ENCODE data around the gene CYP4A22.

CYP4A22 gene

DNA sequence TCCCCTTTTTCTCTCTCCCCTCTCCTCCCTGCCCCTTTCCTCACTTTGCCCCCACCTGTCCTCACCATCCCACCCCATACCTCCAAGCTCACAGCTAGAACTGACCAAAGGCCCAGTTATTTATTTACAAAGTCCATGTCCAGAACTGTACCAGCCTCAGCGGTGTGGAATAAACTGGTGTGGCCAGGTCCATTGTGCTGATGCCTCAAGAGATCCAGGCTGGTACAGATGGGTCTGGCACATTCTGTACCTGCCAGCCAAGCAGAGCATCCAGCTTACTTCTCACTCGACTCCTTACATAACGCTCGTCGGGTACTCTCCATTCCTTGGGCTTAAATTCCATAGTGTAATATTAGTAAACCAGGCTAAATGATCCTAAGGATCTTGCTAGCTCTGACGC, 40.8 kb downstream of the CYP4A22 start:
- TF ChIP-seq, protein P1, sequence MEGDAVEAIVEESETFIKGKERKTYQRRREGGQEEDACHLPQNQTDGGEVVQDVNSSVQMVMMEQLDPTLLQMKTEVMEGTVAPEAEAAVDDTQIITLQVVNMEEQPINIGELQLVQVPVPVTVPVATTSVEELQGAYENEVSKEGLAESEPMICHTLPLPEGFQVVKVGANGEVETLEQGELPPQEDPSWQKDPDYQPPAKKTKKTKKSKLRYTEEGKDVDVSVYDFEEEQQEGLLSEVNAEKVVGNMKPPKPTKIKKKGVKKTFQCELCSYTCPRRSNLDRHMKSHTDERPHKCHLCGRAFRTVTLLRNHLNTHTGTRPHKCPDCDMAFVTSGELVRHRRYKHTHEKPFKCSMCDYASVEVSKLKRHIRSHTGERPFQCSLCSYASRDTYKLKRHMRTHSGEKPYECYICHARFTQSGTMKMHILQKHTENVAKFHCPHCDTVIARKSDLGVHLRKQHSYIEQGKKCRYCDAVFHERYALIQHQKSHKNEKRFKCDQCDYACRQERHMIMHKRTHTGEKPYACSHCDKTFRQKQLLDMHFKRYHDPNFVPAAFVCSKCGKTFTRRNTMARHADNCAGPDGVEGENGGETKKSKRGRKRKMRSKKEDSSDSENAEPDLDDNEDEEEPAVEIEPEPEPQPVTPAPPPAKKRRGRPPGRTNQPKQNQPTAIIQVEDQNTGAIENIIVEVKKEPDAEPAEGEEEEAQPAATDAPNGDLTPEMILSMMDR (IDR thresholded peaks at IDR 0.05; ENCODE audit: low read depth, low read length, missing control alignments): no peak
- H3K4me3 ChIP-seq (ENCODE audit: low read depth, low read length): no peak overlapping the region
- DNase-seq (ENCODE audit: low read depth): no peak

DNA sequence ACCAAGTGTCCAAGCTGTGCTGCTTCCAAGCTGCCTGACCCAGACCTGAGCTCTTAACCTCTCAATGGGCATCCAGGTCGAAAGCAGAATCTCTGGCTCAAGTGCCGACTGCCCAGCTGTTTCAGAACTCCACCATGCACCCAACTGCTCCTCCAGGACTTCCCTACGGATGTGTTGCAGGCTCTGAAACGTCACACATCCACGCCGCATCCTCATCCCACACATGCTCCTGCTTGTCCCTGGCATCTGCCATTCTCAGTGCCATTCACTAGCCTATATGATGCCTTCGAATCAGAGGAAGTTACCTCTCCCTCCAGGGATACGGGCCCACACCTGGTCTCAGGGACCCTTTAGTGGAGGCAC, 41.4 kb downstream of the CYP4A22 start:
- H3K4me3 ChIP-seq (ENCODE audit: low read depth, low read length): peak overlapping the region; percentile 59
- TF ChIP-seq, protein P1 (IDR thresholded peaks at IDR 0.05; ENCODE audit: low read depth, low read length, missing control alignments): no peak
- no peak for DNase-seq (ENCODE audit: low read depth)

DNA sequence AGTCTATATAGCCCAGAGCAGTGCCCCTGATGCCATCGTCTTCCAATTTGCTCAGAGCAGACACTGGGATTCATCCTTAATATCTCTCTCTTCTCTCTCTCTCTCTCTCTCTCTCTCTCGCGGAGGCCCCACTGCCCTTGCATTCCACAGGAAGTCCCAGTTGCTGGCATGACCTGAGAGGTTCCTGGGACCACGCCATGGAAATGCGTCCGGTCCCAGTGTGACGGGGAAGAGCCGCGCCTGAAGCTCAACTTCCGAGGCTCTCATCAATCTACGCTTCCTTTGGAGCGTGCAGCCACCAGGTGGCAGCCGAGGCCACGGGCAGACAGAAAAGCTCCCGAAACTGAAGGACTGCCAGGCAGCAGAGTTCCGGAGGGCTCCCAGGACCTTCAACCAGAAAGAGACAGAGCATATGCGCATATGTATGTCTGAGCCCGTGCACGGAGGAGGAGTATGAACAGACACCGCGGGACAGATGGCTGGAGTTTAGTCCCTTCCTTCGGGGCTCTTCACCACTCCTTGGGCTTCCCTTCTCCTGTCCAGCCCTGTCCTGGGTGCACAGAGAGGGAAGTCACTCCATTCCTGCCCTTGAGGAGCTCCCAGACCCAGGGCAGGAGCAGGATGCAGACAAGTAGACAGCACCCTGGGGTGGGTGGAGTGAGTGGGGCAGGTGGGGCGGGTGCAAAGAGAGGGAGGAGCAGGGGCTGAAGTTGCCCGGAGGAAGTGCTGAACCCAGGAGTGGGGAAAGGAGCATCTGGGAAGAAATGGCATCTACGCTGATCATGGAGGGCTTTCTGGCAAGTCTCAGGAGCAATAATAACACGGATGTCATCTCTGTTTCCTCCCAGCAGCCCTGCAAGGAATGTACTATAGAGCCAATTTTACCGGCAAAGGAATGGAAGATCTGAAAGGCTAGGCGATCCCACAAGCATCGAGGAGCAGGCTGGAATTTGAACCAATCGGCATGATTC, 42.1 kb downstream of the CYP4A22 start:
- DNase-seq (ENCODE audit: low read depth): peak; percentile 59
- TF ChIP-seq, protein P1 (IDR thresholded peaks at IDR 0.05; ENCODE audit: low read depth, low read length, missing control alignments): peak; percentile 95
- H3K4me3 ChIP-seq (ENCODE audit: low read depth, low read length): peak overlapping the region; percentile 59

DNA sequence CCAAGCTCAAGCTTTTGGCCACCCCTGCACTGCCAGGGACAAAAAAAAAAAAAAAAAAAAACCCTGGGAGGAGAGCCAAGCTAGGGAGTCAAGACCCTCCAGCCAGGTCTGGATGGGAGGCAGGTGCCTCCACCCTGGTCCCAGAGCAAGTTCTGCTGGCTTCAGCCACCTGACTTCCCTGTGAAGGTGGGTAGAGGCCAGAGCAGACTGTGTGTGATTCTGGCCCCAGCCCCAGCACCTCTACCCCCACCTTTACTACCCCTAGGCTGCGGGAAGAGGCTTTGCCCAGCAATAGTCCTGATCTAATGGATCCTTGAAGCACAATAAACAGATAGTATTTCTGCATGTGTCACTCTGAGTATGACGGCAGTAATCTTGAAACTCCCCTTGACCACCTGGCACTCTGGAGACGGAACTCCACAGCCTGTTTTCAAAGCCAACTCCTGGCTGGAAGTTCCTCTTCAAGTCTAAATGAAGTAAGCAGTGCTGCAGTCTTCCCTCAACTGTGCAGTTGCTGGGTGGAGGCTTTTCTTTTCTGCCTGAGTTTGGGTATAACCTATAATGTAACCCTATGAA, 42.8 kb downstream of the CYP4A22 start:
- DNase-seq (ENCODE audit: low read depth): no peak
- TF ChIP-seq, protein P1 (IDR thresholded peaks at IDR 0.05; ENCODE audit: low read depth, low read length, missing control alignments): no peak
- H3K4me3 ChIP-seq (ENCODE audit: low read depth, low read length): no peak overlapping the region

DNA sequence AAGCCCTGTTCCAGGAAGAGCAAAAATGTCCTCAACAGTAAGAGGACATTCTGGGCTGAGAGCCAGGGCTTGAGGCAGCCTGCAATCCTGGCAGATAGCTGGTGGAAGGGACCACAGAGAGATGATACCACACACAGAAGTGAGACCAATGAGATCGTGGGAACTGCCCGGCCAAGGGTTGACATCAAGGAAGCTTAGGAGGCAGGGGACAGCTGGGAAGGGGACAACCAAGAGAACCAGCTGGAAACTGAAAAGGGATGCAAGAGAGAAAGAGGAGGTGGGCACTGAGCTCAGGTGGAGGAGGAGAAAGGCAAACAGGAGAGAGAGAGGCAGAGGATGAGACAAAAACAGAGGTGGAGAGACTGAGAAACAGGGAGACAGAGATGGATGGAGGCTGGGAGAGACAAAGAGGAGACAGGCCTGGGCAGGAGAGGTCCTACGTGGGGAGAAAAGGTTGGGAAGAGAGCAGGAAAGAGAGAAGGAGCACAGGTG, 43.4 kb downstream of the CYP4A22 start:
- H3K4me3 ChIP-seq (ENCODE audit: low read depth, low read length): no peak overlapping the region
- TF ChIP-seq, protein P1 (IDR thresholded peaks at IDR 0.05; ENCODE audit: low read depth, low read length, missing control alignments): no peak
- DNase-seq (ENCODE audit: low read depth): no peak

DNA sequence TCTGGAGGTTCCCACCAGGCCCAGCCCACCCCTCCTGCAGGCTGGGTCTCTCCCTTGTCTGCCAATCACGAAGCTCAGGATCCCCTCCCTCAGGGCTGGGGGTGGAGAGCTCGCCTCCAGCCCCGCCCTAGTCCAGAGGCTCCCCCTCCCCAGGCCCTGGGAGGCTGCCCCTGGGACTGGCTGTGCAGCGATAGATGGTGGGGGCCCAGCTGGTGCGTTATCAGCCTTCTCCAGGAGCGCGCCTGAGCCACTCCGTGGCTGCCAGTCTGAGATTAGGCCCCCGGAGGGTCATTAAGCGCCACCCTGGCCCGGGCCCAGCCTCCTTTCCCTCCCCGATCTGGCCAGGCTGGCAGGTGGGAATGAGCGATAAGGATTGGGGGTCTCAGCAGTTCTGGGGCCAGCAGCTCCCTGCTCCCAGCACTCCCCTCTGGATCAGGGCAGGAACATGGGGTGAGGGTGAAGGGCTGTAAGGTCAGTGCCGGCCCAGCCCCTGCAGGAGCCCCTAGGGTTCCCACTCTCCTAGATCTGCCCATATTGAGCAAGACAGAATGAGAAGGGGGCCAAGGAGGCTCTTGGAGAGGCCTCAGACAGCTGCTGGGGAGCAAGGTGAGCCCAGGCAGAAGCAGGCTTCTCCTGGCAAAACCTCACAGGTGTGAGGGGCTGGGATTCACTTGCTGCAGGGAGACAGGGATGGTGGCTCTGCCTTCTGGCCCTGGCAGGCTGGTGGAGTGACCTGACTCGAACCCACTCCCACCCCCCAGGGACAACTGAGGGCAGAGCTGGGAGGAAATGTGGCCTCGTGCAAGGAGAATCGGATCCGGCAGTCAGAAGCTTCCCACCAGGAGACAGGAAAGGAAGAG, 44.1 kb downstream of the CYP4A22 start:
- H3K4me3 ChIP-seq (ENCODE audit: low read depth, low read length): no peak overlapping the region
- TF ChIP-seq, protein P1 (IDR thresholded peaks at IDR 0.05; ENCODE audit: low read depth, low read length, missing control alignments): no peak
- DNase-seq (ENCODE audit: low read depth): no peak

Measured in GM12864 (cell line).